ENCODE measurements around the gene MYH15. TPM values are rescaled to one million over a fixed set of nuclear protein-coding genes. Genes with fewer than 3 reads are reported as not detected.

MYH15 gene
- total and polyA plus RNA-seq, 2 of the 8 experiments (the other 6 are each of a cell fraction or from before 2014, with no cell fraction given) = under 0.01 TPM; not detected in 1

DNA sequence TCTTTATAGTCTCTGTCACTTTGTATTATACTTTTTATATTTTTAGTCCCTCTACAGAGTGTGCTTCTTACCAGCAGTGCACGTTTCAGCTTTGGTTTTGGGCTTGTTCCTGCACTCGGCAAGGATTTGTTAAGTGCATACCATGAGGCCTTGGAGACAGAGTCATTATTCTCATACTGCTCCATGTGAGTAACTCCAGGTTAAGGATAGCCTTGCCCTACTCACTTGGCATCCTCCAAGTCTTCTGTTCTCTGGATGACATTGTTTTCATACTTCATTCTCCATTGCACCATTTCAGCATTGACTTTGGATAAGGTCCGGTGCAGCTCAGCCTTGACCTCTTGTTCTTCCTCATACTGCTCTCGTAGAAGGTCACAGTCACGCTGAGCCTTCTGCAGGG is 96.4 kb downstream of the MYH15 start (continued):
- TF ChIP-seq SIX5 (IDR thresholded peaks at IDR 0.05; ENCODE audit: low read depth, low read length) = no peak
- TF ChIP-seq SRF (IDR thresholded peaks at IDR 0.05; ENCODE audit: low read depth, low read length) = no peak
- TF ChIP-seq, protein P1, sequence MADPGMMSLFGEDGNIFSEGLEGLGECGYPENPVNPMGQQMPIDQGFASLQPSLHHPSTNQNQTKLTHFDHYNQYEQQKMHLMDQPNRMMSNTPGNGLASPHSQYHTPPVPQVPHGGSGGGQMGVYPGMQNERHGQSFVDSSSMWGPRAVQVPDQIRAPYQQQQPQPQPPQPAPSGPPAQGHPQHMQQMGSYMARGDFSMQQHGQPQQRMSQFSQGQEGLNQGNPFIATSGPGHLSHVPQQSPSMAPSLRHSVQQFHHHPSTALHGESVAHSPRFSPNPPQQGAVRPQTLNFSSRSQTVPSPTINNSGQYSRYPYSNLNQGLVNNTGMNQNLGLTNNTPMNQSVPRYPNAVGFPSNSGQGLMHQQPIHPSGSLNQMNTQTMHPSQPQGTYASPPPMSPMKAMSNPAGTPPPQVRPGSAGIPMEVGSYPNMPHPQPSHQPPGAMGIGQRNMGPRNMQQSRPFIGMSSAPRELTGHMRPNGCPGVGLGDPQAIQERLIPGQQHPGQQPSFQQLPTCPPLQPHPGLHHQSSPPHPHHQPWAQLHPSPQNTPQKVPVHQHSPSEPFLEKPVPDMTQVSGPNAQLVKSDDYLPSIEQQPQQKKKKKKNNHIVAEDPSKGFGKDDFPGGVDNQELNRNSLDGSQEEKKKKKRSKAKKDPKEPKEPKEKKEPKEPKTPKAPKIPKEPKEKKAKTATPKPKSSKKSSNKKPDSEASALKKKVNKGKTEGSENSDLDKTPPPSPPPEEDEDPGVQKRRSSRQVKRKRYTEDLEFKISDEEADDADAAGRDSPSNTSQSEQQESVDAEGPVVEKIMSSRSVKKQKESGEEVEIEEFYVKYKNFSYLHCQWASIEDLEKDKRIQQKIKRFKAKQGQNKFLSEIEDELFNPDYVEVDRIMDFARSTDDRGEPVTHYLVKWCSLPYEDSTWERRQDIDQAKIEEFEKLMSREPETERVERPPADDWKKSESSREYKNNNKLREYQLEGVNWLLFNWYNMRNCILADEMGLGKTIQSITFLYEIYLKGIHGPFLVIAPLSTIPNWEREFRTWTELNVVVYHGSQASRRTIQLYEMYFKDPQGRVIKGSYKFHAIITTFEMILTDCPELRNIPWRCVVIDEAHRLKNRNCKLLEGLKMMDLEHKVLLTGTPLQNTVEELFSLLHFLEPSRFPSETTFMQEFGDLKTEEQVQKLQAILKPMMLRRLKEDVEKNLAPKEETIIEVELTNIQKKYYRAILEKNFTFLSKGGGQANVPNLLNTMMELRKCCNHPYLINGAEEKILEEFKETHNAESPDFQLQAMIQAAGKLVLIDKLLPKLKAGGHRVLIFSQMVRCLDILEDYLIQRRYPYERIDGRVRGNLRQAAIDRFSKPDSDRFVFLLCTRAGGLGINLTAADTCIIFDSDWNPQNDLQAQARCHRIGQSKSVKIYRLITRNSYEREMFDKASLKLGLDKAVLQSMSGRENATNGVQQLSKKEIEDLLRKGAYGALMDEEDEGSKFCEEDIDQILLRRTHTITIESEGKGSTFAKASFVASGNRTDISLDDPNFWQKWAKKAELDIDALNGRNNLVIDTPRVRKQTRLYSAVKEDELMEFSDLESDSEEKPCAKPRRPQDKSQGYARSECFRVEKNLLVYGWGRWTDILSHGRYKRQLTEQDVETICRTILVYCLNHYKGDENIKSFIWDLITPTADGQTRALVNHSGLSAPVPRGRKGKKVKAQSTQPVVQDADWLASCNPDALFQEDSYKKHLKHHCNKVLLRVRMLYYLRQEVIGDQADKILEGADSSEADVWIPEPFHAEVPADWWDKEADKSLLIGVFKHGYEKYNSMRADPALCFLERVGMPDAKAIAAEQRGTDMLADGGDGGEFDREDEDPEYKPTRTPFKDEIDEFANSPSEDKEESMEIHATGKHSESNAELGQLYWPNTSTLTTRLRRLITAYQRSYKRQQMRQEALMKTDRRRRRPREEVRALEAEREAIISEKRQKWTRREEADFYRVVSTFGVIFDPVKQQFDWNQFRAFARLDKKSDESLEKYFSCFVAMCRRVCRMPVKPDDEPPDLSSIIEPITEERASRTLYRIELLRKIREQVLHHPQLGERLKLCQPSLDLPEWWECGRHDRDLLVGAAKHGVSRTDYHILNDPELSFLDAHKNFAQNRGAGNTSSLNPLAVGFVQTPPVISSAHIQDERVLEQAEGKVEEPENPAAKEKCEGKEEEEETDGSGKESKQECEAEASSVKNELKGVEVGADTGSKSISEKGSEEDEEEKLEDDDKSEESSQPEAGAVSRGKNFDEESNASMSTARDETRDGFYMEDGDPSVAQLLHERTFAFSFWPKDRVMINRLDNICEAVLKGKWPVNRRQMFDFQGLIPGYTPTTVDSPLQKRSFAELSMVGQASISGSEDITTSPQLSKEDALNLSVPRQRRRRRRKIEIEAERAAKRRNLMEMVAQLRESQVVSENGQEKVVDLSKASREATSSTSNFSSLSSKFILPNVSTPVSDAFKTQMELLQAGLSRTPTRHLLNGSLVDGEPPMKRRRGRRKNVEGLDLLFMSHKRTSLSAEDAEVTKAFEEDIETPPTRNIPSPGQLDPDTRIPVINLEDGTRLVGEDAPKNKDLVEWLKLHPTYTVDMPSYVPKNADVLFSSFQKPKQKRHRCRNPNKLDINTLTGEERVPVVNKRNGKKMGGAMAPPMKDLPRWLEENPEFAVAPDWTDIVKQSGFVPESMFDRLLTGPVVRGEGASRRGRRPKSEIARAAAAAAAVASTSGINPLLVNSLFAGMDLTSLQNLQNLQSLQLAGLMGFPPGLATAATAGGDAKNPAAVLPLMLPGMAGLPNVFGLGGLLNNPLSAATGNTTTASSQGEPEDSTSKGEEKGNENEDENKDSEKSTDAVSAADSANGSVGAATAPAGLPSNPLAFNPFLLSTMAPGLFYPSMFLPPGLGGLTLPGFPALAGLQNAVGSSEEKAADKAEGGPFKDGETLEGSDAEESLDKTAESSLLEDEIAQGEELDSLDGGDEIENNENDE (IDR thresholded peaks at IDR 0.05; ENCODE audit: insufficient replicate concordance, low read length) = no peak
- no peak for TF ChIP-seq TAF7 (optimal IDR thresholded peaks at IDR 0.05; ENCODE audit: borderline replicate concordance, low read depth, low read length)
- no peak for TF ChIP-seq TBP (IDR thresholded peaks at IDR 0.05; ENCODE audit: low read depth, low read length)
- no peak for TF ChIP-seq HDAC6 (IDR thresholded peaks at IDR 0.05; ENCODE audit: low read depth, low read length)
